ENCODE results near the gene FAM227B.
"Not testable (repeated sequence)": the region's sequence is repeated elsewhere in the genome, so short reads cannot be mapped to it uniquely, and the experiment has no call there.

The FAM227B gene

DNA sequence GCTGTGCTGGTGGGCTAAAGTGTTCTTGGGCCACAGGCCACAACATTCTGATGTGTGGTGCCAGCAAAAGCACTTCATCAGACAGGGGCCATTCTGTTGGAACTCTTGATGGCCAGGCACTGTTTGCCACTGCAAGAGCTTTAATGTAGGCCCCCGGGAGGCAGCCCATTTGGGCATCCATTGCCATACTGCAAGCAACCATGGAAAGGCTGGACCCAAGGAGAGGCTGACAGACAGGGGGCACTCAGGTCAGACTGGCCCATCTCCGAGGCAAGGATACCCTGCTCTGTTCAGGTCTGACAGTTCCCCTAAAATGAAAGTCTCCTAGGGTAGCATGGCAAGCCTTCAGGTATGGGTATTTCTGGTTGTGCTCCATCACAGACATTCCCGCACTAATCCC, 64.2 kb downstream of the FAM227B start:
- H3K9me3 ChIP-seq (ENCODE audit: low read depth, low read length) = no peaks in the 10 kb centered on the region
- H3K9ac ChIP-seq (ENCODE audit: insufficient read length) = no peak overlapping the region
- no peak overlapping the region for H3K27ac ChIP-seq
- H3K36me3 ChIP-seq (ENCODE audit: insufficient read depth, low read length) = no peaks in the 10 kb centered on the region
- TF ChIP-seq POLR2AphosphoS5 (IDR thresholded peaks at IDR 0.05; ENCODE audit: borderline replicate concordance, low read depth, low read length) (no peak), EZH2 (IDR thresholded peaks at IDR 0.05) (no peak), FOXP2 (optimal IDR thresholded peaks at IDR 0.05; ENCODE audit: control extremely low read depth, extremely low read length, insufficient read depth) (no peak)
- no peak for DNase-seq (ENCODE audit: low read depth, low spot score)
- H3K4me3 ChIP-seq = no peak overlapping the region

DNA sequence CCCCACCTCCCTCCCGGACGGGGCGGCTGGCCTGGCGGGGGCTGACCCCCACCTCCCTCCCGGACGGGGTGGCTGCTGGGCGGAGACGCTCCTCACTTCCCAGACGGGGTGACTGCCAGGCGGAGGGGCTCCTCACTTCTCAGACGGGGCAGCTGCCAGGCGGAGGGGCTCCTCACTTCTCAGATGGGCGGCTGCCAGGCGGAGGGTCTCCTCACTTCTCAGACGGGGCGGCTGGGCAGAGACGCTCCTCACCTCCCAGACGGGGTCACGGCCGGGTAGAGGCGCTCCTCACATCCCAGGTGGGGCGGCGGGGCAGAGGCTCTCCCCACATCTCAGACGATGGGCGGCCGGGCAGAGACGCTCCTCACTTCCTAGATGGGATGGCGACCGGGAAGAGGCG, 70.3 kb downstream of the FAM227B start:
- not testable (repeated sequence) for H3K36me3 ChIP-seq (ENCODE audit: insufficient read depth, low read length); DNase-seq (ENCODE audit: low read depth, low spot score); H3K9me3 ChIP-seq (ENCODE audit: low read depth, low read length); H3K4me3 ChIP-seq; H3K9ac ChIP-seq (ENCODE audit: insufficient read length); H3K27ac ChIP-seq

DNA sequence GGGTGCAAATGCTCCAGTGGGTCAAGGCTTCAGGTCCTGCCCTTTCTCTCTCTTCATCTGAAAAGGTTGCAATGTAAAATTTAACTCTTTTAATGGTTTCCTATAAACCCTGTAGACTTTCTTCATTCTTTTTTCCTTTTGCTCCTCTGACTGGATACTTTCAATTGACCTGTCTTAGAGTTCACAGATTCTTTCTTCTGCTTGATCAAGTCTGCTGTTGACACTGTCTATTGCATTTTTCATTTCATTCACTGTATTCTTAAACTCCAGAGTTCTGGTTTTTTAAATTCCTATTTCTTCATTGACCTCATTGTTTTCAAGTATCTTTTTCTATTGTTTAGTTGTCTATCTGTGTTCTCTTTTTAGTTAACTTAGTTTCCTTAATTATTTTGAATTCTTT, 82.1 kb downstream of the FAM227B start:
- Histone ChIP-seq H3K9me3 (ENCODE audit: low read depth, low read length) (no peaks in the 10 kb centered on the region), H3K9ac (ENCODE audit: insufficient read length) (no peak overlapping the region), H3K27ac (no peak overlapping the region), H3K4me3 (no peak overlapping the region), H3K36me3 (ENCODE audit: insufficient read depth, low read length) (no peaks in the 10 kb centered on the region)
- TF ChIP-seq FOXP2 (optimal IDR thresholded peaks at IDR 0.05; ENCODE audit: control extremely low read depth, extremely low read length, insufficient read depth) = no peak
- TF ChIP-seq POLR2AphosphoS5 (IDR thresholded peaks at IDR 0.05; ENCODE audit: borderline replicate concordance, low read depth, low read length) = no peak
- no peak for TF ChIP-seq EZH2 (IDR thresholded peaks at IDR 0.05)
- no peak for DNase-seq (ENCODE audit: low read depth, low spot score)

DNA sequence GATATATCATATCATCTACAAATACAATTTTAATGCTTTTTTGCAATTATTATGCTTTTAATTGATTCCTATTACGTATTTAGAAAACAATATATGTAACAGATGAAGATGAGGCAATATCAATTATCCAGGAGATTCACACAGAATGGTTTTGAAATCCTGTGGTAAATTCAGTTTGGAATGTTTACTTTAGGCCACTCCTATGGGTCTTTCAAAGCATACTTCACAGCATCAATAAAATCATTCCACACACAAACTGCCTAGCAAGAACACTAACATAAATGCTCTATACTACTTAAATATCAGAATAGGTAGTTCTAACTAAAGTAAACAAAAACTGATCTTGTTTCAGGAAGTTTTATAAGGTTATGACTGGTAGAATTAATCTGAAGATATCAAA, 90.5 kb downstream of the FAM227B start:
- no peak overlapping the region for H3K9ac ChIP-seq (ENCODE audit: insufficient read length)
- H3K27ac ChIP-seq = no peak overlapping the region
- no peaks in the 10 kb centered on the region for H3K9me3 ChIP-seq (ENCODE audit: low read depth, low read length)
- no peaks in the 10 kb centered on the region for H3K36me3 ChIP-seq (ENCODE audit: insufficient read depth, low read length)
- no peak for DNase-seq (ENCODE audit: low read depth, low spot score)
- TF ChIP-seq FOXP2 (optimal IDR thresholded peaks at IDR 0.05; ENCODE audit: control extremely low read depth, extremely low read length, insufficient read depth) (no peak), POLR2AphosphoS5 (IDR thresholded peaks at IDR 0.05; ENCODE audit: borderline replicate concordance, low read depth, low read length) (no peak), EZH2 (IDR thresholded peaks at IDR 0.05) (no peak)
- H3K4me3 ChIP-seq = no peak overlapping the region

DNA sequence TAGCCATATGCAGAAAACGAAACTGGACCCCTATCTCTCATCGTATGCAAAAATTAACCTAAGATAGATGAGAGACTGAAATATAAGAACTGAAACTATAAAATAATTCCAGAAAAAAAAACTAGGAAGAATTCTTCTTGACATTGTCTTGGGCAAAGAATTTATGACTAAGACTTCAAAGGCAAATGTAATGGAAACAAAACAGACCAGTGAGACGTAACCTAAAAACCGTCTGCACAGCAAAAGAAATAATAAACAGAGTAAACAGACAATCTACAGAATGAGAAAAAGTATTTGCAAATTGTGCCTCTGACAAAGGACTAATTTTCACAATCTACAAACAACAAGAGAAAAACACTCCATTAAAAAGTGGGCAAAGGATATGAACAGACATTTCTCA, 92.3 kb downstream of the FAM227B start:
- DNase-seq (ENCODE audit: low read depth, low spot score) = no peak
- no peak overlapping the region for H3K9ac ChIP-seq (ENCODE audit: insufficient read length)
- no peak overlapping the region for H3K27ac ChIP-seq
- H3K4me3 ChIP-seq = no peak overlapping the region
- H3K9me3 ChIP-seq (ENCODE audit: low read depth, low read length) = no peaks in the 10 kb centered on the region
- TF ChIP-seq EZH2 (IDR thresholded peaks at IDR 0.05) = no peak
- TF ChIP-seq POLR2AphosphoS5 (IDR thresholded peaks at IDR 0.05; ENCODE audit: borderline replicate concordance, low read depth, low read length) = no peak
- no peak for TF ChIP-seq FOXP2 (optimal IDR thresholded peaks at IDR 0.05; ENCODE audit: control extremely low read depth, extremely low read length, insufficient read depth)
- H3K36me3 ChIP-seq (ENCODE audit: insufficient read depth, low read length) = no peaks in the 10 kb centered on the region

DNA sequence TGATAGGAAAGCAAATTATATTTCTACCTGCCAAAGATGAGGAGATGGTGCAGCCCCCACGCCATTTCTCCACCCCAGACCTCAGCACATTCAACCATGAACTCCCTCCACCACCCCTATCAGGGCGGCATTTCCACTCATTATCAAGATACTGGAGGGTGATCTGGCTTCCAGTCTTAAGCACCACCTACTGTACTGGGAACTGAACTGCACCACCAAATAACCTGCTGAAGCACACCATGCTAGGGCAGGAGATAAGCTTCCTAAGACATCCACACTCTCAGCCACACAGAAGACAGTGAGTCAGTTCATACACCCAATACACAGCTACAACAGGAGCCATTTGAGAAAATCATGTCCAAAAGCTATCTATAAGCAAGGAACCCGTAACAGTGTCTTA, 98.8 kb downstream of the FAM227B start:
- no peak for DNase-seq (ENCODE audit: low read depth, low spot score)
- H3K36me3 ChIP-seq (ENCODE audit: insufficient read depth, low read length) = no peaks in the 10 kb centered on the region
- no peak overlapping the region for H3K4me3 ChIP-seq
- no peaks in the 10 kb centered on the region for H3K9me3 ChIP-seq (ENCODE audit: low read depth, low read length)
- H3K27ac ChIP-seq = no peak overlapping the region
- H3K9ac ChIP-seq (ENCODE audit: insufficient read length) = no peak overlapping the region
- no peak for TF ChIP-seq EZH2 (IDR thresholded peaks at IDR 0.05)
- no peak for TF ChIP-seq FOXP2 (optimal IDR thresholded peaks at IDR 0.05; ENCODE audit: control extremely low read depth, extremely low read length, insufficient read depth)
- no peak for TF ChIP-seq POLR2AphosphoS5 (IDR thresholded peaks at IDR 0.05; ENCODE audit: borderline replicate concordance, low read depth, low read length)

DNA sequence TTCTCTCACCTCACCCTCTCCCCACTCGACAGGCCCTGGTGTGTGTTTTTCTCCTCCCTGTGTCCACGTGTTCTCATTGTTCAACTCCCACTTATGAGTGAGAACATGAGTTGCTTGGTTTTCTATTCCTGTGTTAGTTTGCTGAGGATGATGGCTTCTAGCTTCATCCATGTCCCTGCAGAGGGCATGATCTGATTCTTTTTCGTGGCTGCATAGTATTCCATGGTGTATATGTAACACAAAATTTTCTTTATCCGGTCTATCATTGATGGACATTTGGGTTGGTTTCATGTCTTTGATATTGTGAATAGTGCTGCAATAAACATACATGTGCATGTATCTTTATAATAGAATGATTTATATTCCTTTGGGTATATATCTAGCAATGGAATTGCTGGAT, 107.9 kb downstream of the FAM227B start:
- DNase-seq (ENCODE audit: low read depth, low spot score); H3K9ac ChIP-seq (ENCODE audit: insufficient read length); H3K9me3 ChIP-seq (ENCODE audit: low read depth, low read length); H3K4me3 ChIP-seq; H3K36me3 ChIP-seq (ENCODE audit: insufficient read depth, low read length); H3K27ac ChIP-seq: not testable (repeated sequence)

DNA sequence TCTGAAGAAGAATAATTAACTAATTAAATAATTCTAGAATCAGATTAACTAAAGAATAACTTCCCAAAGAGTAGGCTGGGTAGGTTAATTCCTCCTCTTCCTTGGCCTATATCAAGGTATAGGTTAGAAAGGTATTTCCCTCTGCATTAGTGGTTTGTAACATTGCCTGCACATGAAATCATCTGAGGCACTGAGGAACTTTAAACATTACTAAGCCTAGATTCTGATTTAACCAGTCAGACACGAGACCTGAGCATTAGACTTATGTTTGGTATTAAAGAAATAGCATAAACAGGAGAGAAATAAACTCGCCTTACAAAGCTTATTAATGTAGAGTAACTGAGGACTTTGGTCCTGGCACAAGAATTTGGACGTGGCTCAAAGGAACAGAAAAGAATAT, 113.4 kb downstream of the FAM227B start:
- Histone ChIP-seq H3K9ac (ENCODE audit: insufficient read length) (no peak overlapping the region), H3K27ac (no peak overlapping the region), H3K9me3 (ENCODE audit: low read depth, low read length) (no peaks in the 10 kb centered on the region), H3K36me3 (ENCODE audit: insufficient read depth, low read length) (no peaks in the 10 kb centered on the region), H3K4me3 (no peak overlapping the region)
- no peak for TF ChIP-seq FOXP2 (optimal IDR thresholded peaks at IDR 0.05; ENCODE audit: control extremely low read depth, extremely low read length, insufficient read depth)
- no peak for TF ChIP-seq POLR2AphosphoS5 (IDR thresholded peaks at IDR 0.05; ENCODE audit: borderline replicate concordance, low read depth, low read length)
- TF ChIP-seq EZH2 (IDR thresholded peaks at IDR 0.05) = no peak
- DNase-seq (ENCODE audit: low read depth, low spot score) = no peak

DNA sequence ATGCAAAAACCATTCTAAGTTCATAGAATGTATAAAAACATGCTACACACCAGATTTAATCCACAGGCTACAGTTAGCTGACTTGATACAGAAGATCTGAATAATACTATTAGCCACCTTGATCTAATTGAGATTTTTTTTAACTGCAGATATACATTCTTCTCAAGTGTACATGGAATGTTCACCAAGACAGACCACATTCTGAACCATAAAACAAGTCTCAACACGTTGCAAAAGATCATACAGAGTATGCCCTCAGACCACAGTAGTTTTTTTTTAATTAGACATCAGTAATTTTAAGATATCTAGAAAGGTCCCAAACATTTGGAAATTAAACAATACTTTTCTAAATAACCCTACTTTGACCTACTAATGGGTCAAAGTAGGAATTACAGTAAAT, 114.3 kb downstream of the FAM227B start:
- no peak for TF ChIP-seq POLR2AphosphoS5 (IDR thresholded peaks at IDR 0.05; ENCODE audit: borderline replicate concordance, low read depth, low read length)
- TF ChIP-seq EZH2 (IDR thresholded peaks at IDR 0.05) = no peak
- DNase-seq (ENCODE audit: low read depth, low spot score) = no peak
- Histone ChIP-seq H3K27ac (no peak overlapping the region), H3K36me3 (ENCODE audit: insufficient read depth, low read length) (no peaks in the 10 kb centered on the region), H3K4me3 (no peak overlapping the region), H3K9ac (ENCODE audit: insufficient read length) (no peak overlapping the region), H3K9me3 (ENCODE audit: low read depth, low read length) (no peaks in the 10 kb centered on the region)

DNA sequence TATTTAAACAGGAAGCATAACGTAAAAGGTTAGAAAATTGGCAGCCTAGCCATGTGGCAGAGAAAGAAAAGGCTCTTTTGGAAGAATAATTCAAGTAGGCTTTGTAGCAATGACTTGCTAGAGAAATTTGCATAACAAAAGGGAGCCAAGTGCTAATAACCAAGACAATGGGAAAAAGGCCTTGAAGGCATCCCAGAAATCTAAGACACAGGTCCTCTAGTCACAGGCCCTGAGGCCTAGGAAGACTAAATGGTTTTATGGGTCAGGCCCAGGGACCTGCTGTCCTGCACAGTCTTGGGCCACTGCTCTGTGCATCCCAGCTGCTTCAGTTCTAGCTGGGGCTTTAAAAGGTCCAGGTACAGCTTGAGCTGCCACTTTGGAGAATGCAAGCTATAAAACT, 119.0 kb downstream of the FAM227B start:
- Histone ChIP-seq H3K9ac (ENCODE audit: insufficient read length) (no peak overlapping the region), H3K27ac (no peak overlapping the region), H3K4me3 (no peak overlapping the region), H3K36me3 (ENCODE audit: insufficient read depth, low read length) (no peaks in the 10 kb centered on the region), H3K9me3 (ENCODE audit: low read depth, low read length) (no peaks in the 10 kb centered on the region)
- TF ChIP-seq FOXP2 (optimal IDR thresholded peaks at IDR 0.05; ENCODE audit: control extremely low read depth, extremely low read length, insufficient read depth) (no peak), POLR2AphosphoS5 (IDR thresholded peaks at IDR 0.05; ENCODE audit: borderline replicate concordance, low read depth, low read length) (no peak), EZH2 (IDR thresholded peaks at IDR 0.05) (no peak)
- DNase-seq (ENCODE audit: low read depth, low spot score) = no peak

All from SK-N-MC (cell line).